ENCODE measurements around the gene TMEM35B.
"Not testable (repeated sequence)": the region's sequence is repeated elsewhere in the genome, so short reads cannot be mapped to it uniquely, and the experiment has no call there.

The TMEM35B gene

GRCh38 chr1:34976384-34977209, 8.6 kb downstream of the TMEM35B start:
- DNase-seq (ENCODE audit: low spot score) = no peak

GRCh38 chr1:34975771-34976170, 9.4 kb downstream of the TMEM35B start:
- no peak for DNase-seq (ENCODE audit: low spot score)

- DNase-seq (ENCODE audit: low spot score) = no peak
Observed at GRCh38 chr1:34975338-34975737, 9.8 kb downstream of the TMEM35B start.

DNA sequence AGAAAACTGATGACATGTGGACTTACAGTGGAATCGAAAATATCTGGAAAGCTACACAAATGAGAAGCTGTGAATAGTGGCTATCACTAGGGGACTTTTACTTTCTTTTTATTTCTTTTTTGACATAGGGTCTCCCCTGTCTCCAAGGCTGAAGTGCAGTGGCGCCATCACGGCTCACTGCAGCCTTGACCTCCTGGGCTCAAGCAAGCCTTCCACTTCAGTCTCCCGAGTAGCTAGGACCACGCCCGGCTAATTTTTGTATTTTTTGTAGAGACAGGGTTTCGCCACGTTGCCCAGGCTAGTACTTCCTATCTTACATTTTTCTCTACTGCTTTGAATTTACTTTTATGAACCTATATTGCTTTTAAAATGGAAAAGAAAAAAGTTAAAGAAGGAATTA, 10.5 kb downstream of the TMEM35B start:
- no peak for DNase-seq (ENCODE audit: low spot score)

- no peak for DNase-seq (ENCODE audit: low spot score)
Observed at GRCh38 chr1:34973326-34973725, 11.8 kb downstream of the TMEM35B start.

GRCh38 chr1:34970829-34971228, 14.3 kb downstream of the TMEM35B start:
- no peak for DNase-seq (ENCODE audit: low spot score)

DNA sequence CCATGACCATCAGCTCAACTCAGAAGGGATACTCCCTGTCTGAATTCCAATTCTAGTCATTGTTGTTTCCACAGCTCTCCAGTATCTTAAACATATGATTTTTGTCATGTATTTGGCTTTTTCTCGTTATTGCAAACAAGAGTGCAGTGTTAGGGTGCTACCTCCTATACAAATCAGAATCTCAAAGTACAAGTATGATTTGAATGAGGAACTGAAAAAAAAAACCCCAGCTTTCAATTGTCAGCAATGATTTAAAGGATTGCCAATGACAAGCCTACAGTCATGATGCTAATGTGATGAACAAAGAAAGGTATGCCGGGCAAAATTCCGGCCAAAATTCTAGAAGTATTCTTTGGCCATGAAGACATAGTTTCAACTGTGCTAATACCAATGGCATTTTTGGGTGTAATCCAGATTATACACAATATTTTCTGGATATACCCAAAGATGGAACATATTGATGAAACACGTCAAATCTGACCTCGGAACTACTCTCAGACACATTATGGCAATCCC, 14.9 kb downstream of the TMEM35B start:
- no peak for DNase-seq (ENCODE audit: low spot score)

DNA sequence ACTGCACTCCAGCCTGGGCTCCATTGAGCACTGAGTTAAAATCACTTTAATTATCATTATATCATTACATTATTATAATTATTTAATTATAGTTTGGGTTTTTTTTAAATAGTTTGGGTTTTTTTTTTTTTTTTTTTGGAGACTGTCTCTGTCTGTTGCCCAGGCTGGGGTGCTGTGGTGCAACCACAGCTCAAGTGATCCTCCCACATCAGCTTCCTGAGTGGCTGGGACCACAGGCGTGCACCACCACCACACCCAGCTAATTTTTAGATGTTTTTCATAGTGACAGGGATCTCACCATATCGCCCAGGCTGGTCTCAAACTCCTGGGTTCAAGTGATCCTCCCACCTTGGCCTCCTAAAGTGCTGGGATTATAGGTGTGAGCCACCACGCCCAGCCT, 16.9 kb downstream of the TMEM35B start:
- not testable (repeated sequence) for DNase-seq (ENCODE audit: low spot score)

- DNase-seq (ENCODE audit: low spot score) = not testable (repeated sequence)
Observed at GRCh38 chr1:34967672-34968071, 17.5 kb downstream of the TMEM35B start.

DNA sequence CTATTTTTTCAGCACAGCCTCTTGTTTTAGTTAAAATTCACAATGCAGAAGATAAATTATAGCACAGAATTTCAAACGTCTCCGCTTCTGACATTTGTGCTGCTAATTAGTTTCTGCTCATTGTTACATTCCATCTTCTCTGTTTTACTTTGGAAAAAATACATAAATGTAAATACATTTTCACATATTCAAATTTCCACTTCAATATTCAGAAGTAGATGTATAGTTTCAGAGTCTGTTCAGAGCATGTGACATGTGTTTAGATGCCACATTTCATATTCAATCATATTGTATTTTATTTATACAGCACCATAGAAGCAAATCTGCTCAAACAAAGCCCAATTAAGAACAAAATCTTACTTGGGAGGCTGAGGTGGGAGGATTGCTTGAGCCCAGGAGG, 19.6 kb downstream of the TMEM35B start:
- no peak for DNase-seq (ENCODE audit: low spot score)

- DNase-seq (ENCODE audit: low spot score) = no peak
Observed at GRCh38 chr1:34950428-34950827, 34.7 kb downstream of the TMEM35B start.

- DNase-seq (ENCODE audit: low spot score) = not testable (repeated sequence)
Observed at GRCh38 chr1:34948739-34949138, 36.4 kb downstream of the TMEM35B start.

DNA sequence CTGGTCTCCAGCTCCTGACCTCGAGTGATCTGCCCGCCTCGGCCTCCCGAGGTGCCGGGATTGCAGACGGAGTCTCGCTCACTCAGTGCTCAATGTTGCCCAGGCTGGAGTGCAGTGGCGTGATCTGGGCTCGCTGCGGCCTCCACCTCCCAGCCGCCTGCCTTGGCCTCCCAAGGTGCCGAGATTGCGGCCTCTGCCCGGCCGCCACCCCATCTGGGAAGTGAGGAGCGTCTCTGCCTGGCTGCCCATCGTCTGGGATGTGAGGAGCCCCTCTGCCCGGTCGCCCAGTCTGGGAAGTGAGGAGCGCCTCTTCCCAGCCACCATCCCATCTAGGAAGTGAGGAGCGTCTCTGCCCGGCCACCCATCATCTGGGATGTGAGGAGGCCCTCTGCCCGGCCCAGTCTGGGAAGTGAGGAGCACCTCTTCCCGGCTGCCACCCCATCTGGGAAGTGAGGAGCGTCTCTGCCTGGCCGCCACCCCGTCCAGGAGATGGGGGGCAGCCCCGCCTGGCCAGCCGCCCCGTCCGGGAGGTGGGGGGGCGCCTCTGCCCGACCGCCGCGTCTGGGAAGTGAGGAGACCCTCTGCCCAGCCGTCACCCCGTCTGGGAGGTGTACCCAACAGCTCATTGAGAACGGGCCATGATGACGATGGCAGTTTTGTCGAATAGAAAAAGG, 37.4 kb downstream of the TMEM35B start:
- DNase-seq (ENCODE audit: low spot score) = not testable (repeated sequence)

GRCh38 chr1:34946211-34946610, 38.9 kb downstream of the TMEM35B start:
- DNase-seq (ENCODE audit: low spot score) = no peak

DNA sequence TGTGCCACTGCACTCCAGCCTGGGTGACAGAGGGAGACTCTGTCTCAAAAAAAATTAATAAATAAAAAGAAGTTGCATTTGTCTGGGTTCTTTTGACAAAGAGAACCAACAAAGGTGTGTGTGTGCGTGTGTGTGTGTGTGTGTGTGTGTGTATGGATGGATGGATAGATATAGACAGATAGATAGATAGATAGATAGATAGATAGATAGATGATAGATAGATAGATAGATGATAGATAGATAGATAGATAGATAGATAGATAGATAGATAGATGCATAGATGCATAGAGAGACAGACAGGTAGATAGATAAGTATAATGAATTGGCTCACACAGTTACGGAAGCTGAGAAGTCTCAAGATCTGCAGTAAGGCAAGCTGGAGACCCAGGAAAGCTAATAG, 43.3 kb downstream of the TMEM35B start:
- DNase-seq (ENCODE audit: low spot score) = not testable (repeated sequence)
